Measurements from ENCODE around the gene LINGO3. TPM values are rescaled to one million over a fixed set of nuclear protein-coding genes. Genes with fewer than 3 reads are reported as not detected.
A peak's percentile ranks its signal among the peaks of the same experiment; 100 is the strongest.
"Not testable (repeated sequence)": the region's sequence is repeated elsewhere in the genome, so short reads cannot be mapped to it uniquely, and the experiment has no call there.

The LINGO3 gene
- total RNA-seq = not detected in 2 replicates
- polyA plus RNA-seq (2012) = 0.08 TPM

GRCh38 chr19:2308114-2308556, at the start of gene LINGO3:
Gene LINGO3, minus strand, starts transcription at chr19:2308154. Its CDS starts 16,378 bp downstream, at chr19:2291776.
- no peak for DNase-seq (ENCODE audit: low read depth)

GRCh38 chr19:2356036-2356646, 48.2 kb upstream of the LINGO3 start:
- no peak for DNase-seq (ENCODE audit: low read depth)

GRCh38 chr19:2355168-2356035, 47.4 kb upstream of the LINGO3 start:
- DNase-seq (ENCODE audit: low read depth) = peak; percentile 75

- no peak for DNase-seq (ENCODE audit: low read depth)
These were observed 46.7 kb upstream of the LINGO3 start for GRCh38 chr19:2354670-2355069.

- no peak for DNase-seq (ENCODE audit: low read depth)
These were observed 46.1 kb upstream of the LINGO3 start for GRCh38 chr19:2353887-2354592.

GRCh38 chr19:2353159-2353886, 45.4 kb upstream of the LINGO3 start:
- DNase-seq (ENCODE audit: low read depth) = no peak

GRCh38 chr19:2352121-2352520, 44.2 kb upstream of the LINGO3 start:
- DNase-seq (ENCODE audit: low read depth) = no peak

GRCh38 chr19:2351591-2351990, 43.6 kb upstream of the LINGO3 start:
- no peak for DNase-seq (ENCODE audit: low read depth)

- DNase-seq (ENCODE audit: low read depth) = no peak
These were observed 42.7 kb upstream of the LINGO3 start for GRCh38 chr19:2350656-2351055.

GRCh38 chr19:2349818-2350217, 41.9 kb upstream of the LINGO3 start:
- not testable (repeated sequence) for DNase-seq (ENCODE audit: low read depth)

GRCh38 chr19:2345794-2346663, 38.1 kb upstream of the LINGO3 start:
- no peak for DNase-seq (ENCODE audit: low read depth)

- no peak for DNase-seq (ENCODE audit: low read depth)
These were observed 37.1 kb upstream of the LINGO3 start for GRCh38 chr19:2345076-2345475.

- DNase-seq (ENCODE audit: low read depth) = no peak
These were observed 36.5 kb upstream of the LINGO3 start for GRCh38 chr19:2344381-2344870.

GRCh38 chr19:2343289-2343982, 35.5 kb upstream of the LINGO3 start:
- DNase-seq (ENCODE audit: low read depth) = no peak

- DNase-seq (ENCODE audit: low read depth) = no peak
These were observed 34.8 kb upstream of the LINGO3 start for GRCh38 chr19:2342656-2343288.

- DNase-seq (ENCODE audit: low read depth) = no peak
These were observed 34.0 kb upstream of the LINGO3 start for GRCh38 chr19:2341982-2342381.

GRCh38 chr19:2341244-2341751, 33.3 kb upstream of the LINGO3 start:
- DNase-seq (ENCODE audit: low read depth) = no peak

GRCh38 chr19:2340496-2341243, 32.7 kb upstream of the LINGO3 start:
- DNase-seq (ENCODE audit: low read depth) = no peak
